GM23248 (cell line): Measurements from ENCODE around the gene COX19. TPM values are rescaled to one million over a fixed set of nuclear protein-coding genes. Genes with fewer than 3 reads are reported as not detected.
"Not testable (repeated sequence)": the region's sequence is repeated elsewhere in the genome, so short reads cannot be mapped to it uniquely, and the experiment has no call there.

Experiments
- DNase-seq: peaks from one replicate; pipeline ENCODE4 v3.0.0-alpha.2; 2015
- H2AFZ ChIP-seq: fragments of 200-600 bp; sonication (generic); 2 replicates; pipeline ENCODE4 v1.6.1; 2016; ENCODE audit warnings: antibody characterized with exemption
- H3F3A ChIP-seq: fragments of 200-600 bp; sonication (generic); 2 replicates; pipeline ENCODE4 v1.6.1; 2016; ENCODE audit warnings: mild to moderate bottlenecking, antibody characterized with exemption, mixed run types; ENCODE audit not compliant: insufficient read depth
- H3K27ac ChIP-seq: fragments of 200-600 bp; sonication (generic); 2 replicates; pipeline ENCODE4 v1.5.1; 2016; ENCODE audit warnings: mild to moderate bottlenecking
- H3K27me3 ChIP-seq: fragments of 200-600 bp; sonication (generic); replicated peaks from 2 replicates; pipeline ENCODE4 v1.6.1; 2016; ENCODE audit warnings: mild to moderate bottlenecking; ENCODE audit not compliant: insufficient read depth
- H3K36me3 ChIP-seq: fragments of 200-600 bp; sonication (generic); 2 replicates; pipeline ENCODE4 v1.6.1; 2016; ENCODE audit warnings: low read depth, mild to moderate bottlenecking
- H3K4me1 ChIP-seq: fragments of 200-600 bp; sonication (generic); 2 replicates; pipeline ENCODE4 v1.6.1; 2016; ENCODE audit warnings: mild to moderate bottlenecking; ENCODE audit not compliant: insufficient read depth
- H3K4me2 ChIP-seq: fragments of 200-600 bp; sonication (generic); one replicate; pipeline ENCODE4 v1.6.1; 2016; ENCODE audit warnings: mild to moderate bottlenecking; ENCODE audit not compliant: unreplicated experiment
- H3K4me3 ChIP-seq: fragments of 200-600 bp; sonication (generic); 2 replicates; pipeline ENCODE4 v1.5.1; 2016; ENCODE audit warnings: mild to moderate bottlenecking
- H3K79me2 ChIP-seq: fragments of 200-600 bp; sonication (generic); 2 replicates; pipeline ENCODE4 v1.6.1; 2016; ENCODE audit warnings: mild to moderate bottlenecking; ENCODE audit not compliant: insufficient read depth
- H3K9ac ChIP-seq: fragments of 200-600 bp; sonication (generic); 2 replicates; pipeline ENCODE4 v1.6.1; 2016; ENCODE audit warnings: mild to moderate bottlenecking
- H3K9me2 ChIP-seq: fragments of 200-600 bp; sonication (generic); 2 replicates; pipeline ENCODE4 v1.6.1; 2016; ENCODE audit warnings: mixed run types, mild to moderate bottlenecking, moderate library complexity; ENCODE audit not compliant: insufficient read depth
- H3K9me3 ChIP-seq: fragments of 200-600 bp; sonication (generic); one replicate; pipeline ENCODE4 v1.6.1; 2017; ENCODE audit warnings: low read depth
- H4K20me1 ChIP-seq: fragments of 200-600 bp; sonication (generic); 2 replicates; pipeline ENCODE4 v1.6.0; 2016; ENCODE audit not compliant: insufficient read depth
- EZH2 ChIP-seq: fragments of 200-600 bp; sonication (generic); IDR thresholded peaks from 2 replicates; pipeline ENCODE4 v1.6.1; 2018; ENCODE audit warnings: antibody characterized with exemption, mild to moderate bottlenecking; ENCODE audit not compliant: insufficient read depth, poor library complexity, severe bottlenecking
- EZH2phosphoT487 ChIP-seq: fragments of 200-600 bp; sonication (generic); IDR thresholded peaks from 2 replicates; pipeline ENCODE4 v1.6.1; 2018; ENCODE audit warnings: antibody characterized with exemption, moderate library complexity, mild to moderate bottlenecking, low read depth; ENCODE audit not compliant: insufficient read depth
- WGBS, 2 experiments: methylation state at CpG; one replicate each; pipeline ENCODE4 v1.1.6; 2015 to 2017; ENCODE audit warnings: low lambda C conversion rate in 2 of 2, low coverage in 1 of 2; ENCODE audit errors: missing lambda C conversion rate in 2 of 2; 5-methylcytosine and 5-hydroxymethylcytosine counted together
- in situ Hi-C: fragments of 300-500 bp; cut with MboI; formaldehyde crosslinking; loops from 2 replicates; pipeline ENCODE4 v1.15.0; 2020
- polyA plus RNA-seq: library from polyadenylated mRNA; unstranded; fragments of >200 nt; fragmentation: Nextera tagmentation; extraction: Ambion mirVana; gene quantifications from 2 replicates; pipeline ENCODE4 v1.2.1, GENCODE V29; 2016
- total RNA-seq: library from RNA; depleted of rRNA; stranded (reverse); fragments of >200 nt; shearing (Covaris generic); gene quantifications from 2 replicates; pipeline ENCODE4 v1.2.3, GENCODE V29; 2014

COX19 gene
- total and polyA plus RNA-seq, 2 experiments from 2014 or later, result 5.5 to 9.9 TPM

DNA sequence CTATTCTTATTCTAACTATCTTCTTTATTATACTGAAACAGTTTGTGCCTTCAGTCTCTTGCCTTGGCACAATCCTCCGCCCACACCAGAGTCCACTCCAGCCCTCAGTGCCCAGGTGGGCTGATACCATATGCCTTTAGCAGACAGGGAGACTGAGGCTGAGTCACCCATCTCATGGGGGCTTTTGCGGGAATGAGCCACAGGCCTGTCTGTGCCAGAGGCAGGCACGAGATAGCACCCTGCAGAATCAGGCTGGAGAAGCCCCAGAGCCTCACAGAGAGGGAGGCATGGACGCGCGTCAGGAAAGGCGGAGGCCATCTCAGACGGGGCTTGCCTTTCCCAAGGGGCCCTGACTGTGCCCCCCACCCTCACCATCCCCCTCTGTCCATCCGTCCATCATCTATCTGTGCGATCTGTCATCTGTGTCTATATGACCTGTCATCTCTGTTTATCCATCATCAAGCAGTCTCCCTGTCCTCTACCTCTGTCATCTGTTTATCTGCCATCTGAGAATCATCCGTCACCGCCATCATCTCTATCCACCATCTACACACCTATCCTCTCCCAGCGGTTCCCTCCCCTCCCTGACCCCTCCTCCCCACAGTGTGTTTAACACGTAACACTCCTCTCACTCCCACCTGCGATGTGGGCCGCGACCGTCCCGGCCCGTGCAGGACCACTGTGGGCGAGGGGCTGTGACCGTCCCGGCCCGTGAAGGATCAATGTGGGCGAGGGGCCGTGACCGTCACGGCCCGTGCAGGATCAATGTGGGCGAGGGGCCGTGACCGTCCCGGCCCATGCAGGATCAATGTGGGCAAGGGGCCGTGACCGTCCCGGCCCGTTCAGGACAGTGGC is 13.6 kb downstream of the COX19 start:
- no peak overlapping the region for H3K4me2 ChIP-seq
- in situ Hi-C loops, result no loop called here
- TF ChIP-seq EZH2 (no peak), EZH2phosphoT487 (no peak)

DNA sequence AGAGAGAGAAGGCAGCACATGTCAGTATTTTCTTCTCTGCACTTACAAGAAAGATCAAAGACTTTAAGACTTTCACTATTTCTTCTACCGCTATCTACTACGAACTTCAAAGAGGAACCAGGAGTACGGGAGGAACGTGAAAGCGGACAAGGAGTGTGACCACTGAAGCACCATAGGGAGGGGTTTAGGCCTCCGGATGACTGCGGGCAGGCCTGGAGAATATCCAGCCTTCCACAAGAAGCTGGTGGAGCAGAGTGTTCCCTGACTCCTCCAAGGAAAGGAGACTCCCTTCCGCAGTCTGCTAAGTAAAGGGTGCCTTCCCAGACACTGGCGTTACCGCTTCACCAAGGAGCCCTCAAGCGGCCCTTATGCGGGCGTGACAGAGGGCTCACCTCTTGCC is 14.4 kb downstream of the COX19 start:
- H2AFZ ChIP-seq, H3F3A ChIP-seq, H3K4me2 ChIP-seq, H3K79me2 ChIP-seq, H4K20me1 ChIP-seq, H3K36me3 ChIP-seq, H3K9ac ChIP-seq, H3K9me2 ChIP-seq, H3K9me3 ChIP-seq, in situ Hi-C loops, H3K27ac ChIP-seq, H3K4me1 ChIP-seq, H3K27me3 ChIP-seq, H3K4me3 ChIP-seq: not testable (repeated sequence)
- WGBS, 2 experiments, result 23% methylated on average over 13 of the region's 13 CpGs
- peak; percentile 23 for DNase-seq

More for the DNA sequence above, 13.6 kb downstream of the COX19 start:
- Histone ChIP-seq H3K9me2 (no peaks in the 10 kb centered on the region), H3K27me3 (peaks cover 4% of the 10 kb centered on the region; the same call in 1 of the 2 replicates), H3K27ac (no peak overlapping the region), H3K9ac (no peak overlapping the region), H3K4me3 (no peak overlapping the region), H2AFZ (no peak overlapping the region), H3F3A (peaks cover 10% of the 10 kb centered on the region), H3K36me3 (no peaks in the 10 kb centered on the region), H3K4me1 (peaks cover 7% of the 10 kb centered on the region), H3K79me2 (no peaks in the 10 kb centered on the region), H3K9me3 (no peaks in the 10 kb centered on the region), H4K20me1 (no peaks in the 10 kb centered on the region)
- DNase-seq, result no peak
- 81 to 84% methylated on average over 18 to 37 of the region's 37 CpGs for WGBS, 2 experiments

DNA sequence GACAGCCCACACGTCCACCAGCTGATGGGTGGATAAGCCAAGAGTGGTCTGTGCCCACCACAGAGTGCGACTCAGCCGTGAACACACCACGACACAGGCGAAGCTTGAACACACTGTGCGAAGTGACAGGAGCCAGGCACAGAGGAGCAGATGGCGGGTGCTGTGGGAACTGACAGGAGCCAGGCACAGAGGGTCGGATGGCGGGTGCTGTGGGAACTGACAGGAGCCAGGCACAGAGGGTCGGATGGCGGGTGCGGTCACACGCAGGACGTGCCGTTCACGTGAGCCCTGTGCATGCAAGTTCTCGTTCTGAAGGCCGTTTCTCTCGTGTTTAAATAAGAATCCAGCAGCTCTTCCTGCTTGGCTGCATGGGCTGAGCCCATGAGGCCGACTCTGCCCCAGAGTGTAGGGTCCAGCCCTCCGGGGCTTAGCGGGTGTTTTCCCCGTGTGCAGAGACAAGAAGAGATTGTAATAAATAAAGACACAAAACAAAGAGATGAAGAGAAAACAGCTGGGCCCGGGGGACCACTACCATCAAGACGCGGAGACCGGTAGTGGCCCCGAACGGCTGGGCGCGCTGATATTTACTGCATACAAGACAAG is 15.0 kb downstream of the COX19 start:
- Histone ChIP-seq H3K36me3 (no peaks in the 10 kb centered on the region), H3K4me2 (no peak overlapping the region), H3K4me1 (peaks cover 4% of the 10 kb centered on the region), H3K4me3 (no peak overlapping the region), H3K9ac (no peak overlapping the region), H3F3A (peaks cover 5% of the 10 kb centered on the region), H2AFZ (no peak overlapping the region), H3K79me2 (no peaks in the 10 kb centered on the region), H3K9me2 (no peaks in the 10 kb centered on the region), H3K27ac (no peak overlapping the region), H3K9me3 (no peaks in the 10 kb centered on the region), H4K20me1 (no peaks in the 10 kb centered on the region), H3K27me3 (peaks cover 4% of the 10 kb centered on the region; the same call in 1 of the 2 replicates)
- in situ Hi-C loops, result no loop called here
- WGBS, 2 experiments, result 47 to 53% methylated on average over 31 of the region's 31 CpGs
- TF ChIP-seq EZH2phosphoT487 (no peak), EZH2 (no peak)
- DNase-seq, result no peak

DNA sequence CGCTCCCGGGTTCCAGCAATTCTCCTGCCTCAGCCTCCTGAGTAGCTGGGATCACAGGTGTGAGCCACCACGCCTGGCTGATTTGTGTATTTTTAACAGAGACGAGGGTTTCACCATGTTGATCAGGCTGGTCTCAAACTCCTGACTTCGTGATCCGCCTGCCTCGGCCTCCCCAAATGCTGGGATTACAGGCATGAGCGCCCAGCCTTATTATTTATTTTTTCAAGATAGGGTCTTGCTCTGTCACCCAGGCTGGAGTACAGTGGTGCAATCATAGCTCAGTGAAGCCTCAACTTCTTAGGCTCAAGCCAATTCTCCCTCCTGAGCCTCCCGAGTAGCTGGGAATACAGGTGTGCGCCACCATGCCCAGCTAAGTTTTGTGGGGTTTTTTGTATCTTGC is 15.6 kb downstream of the COX19 start:
- H3K4me1 ChIP-seq, H3K9me3 ChIP-seq, H3K79me2 ChIP-seq, H3K4me2 ChIP-seq, in situ Hi-C loops, H2AFZ ChIP-seq, DNase-seq, H3K36me3 ChIP-seq, H3K9ac ChIP-seq, H4K20me1 ChIP-seq, H3K27me3 ChIP-seq, H3K27ac ChIP-seq, H3K9me2 ChIP-seq, H3K4me3 ChIP-seq, H3F3A ChIP-seq: not testable (repeated sequence)
- 89 to 90% methylated on average over 10 of the region's 10 CpGs for WGBS, 2 experiments
